CD4-positive, alpha-beta T cell treated with Interferon alpha-2 for 1 hour (primary cell): ENCODE measurements around the gene JARID2.
A peak's percentile ranks its signal among the peaks of the same experiment; 100 is the strongest.

ENCODE experiments used
- DNase-seq, 2 donors: peaks; one replicate each; pipeline ENCODE4 v3.0.0-alpha.2; 2020 to 2022

The JARID2 gene

DNA sequence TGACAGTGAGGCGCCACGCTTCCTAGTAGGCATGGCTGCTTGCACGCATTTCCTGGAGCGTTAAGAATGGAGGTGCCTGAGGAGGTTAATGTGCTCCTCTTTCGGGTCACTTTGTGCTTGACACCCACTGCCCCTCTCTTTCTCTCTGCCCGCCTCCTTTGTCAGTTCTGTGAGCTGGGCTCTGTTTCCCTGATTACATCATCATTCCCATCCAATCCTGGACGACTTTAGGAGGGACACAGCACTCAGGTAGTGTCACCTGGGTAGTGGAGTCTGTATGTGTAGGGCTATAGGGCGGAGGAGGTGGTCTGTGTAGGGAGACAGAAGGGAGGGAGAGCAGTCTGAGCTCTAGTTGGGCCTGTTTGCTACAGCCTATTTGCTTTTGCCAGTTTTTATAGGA lies 136.8 kb downstream of the JARID2 start:
- no peak for DNase-seq

DNA sequence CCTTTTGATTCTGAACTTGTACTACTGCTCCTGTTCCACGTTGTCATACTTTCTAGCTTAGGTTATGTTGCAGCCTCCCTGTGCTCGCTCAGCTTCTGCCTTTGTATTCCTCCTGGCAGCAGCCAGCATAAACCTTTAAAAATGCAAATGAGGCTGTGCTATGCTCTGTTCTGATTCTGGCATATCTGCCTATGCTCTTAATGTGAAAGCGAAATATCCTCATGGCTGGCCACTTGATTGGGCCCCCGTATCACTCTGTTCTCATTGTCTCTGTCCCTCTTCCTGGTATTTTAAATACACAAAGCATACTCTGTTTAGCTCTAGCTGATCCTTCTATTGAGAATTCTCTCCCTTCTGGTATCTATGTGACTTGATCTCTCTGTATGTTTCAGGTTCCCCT lies 139.0 kb downstream of the JARID2 start:
- DNase-seq: no peak

GRCh38 chr6:15385521-15385920 lies 139.7 kb downstream of the JARID2 start:
- no peak for DNase-seq

GRCh38 chr6:15386110-15386755 lies 140.4 kb downstream of the JARID2 start:
- DNase-seq: no peak

DNA sequence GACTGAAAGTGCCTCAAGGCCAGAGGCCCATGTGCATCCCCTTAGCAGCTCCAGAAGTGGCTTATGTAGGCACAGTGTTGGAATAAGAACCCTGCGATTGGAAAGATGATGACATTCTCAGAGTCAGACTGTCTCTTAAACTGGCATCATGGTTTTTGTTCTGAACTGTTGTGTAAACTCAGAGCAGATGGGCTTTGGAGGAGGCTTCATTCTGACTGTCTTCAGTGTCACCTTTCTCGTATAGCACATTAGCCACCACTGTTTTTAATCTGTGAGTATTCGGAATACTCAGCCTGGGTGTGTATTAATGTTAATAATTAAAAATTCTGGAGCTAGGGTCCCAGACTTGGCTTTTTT lies 140.9 kb downstream of the JARID2 start:
- no peak for DNase-seq

GRCh38 chr6:15387118-15387517 lies 141.2 kb downstream of the JARID2 start:
- no peak for DNase-seq

DNA sequence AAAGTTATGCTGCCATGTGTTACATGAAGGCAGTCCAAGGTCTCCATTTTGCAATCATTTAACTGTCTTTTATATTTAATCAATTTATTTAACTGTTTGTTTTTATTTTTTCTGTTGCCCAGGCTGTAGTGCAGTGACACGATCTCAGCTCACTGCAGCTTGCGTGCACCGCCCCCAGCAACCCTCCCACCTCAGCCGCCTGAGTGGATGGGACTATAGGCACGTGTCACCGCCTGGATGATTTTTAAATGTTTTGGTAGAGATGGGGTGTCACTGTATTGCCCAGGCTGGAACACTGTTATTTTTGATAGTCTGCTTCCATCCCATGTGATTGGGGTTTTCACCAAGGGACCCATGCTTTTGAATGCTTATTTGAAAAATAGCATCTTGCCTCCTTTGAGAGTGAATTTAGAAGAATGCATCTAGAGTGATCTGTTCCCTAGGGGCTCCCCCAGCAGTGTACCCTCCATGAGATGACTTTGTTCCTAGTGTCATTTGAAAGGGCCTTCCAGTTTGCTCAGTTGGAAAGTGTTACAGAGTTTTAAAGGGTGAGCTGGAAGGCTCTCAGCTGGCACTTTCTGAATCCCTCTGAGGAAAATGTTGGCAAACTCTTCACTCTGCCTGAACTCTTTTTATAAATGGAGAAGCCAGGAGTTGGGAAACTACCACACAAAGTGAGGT lies 143.4 kb downstream of the JARID2 start:
- no peak for DNase-seq

DNA sequence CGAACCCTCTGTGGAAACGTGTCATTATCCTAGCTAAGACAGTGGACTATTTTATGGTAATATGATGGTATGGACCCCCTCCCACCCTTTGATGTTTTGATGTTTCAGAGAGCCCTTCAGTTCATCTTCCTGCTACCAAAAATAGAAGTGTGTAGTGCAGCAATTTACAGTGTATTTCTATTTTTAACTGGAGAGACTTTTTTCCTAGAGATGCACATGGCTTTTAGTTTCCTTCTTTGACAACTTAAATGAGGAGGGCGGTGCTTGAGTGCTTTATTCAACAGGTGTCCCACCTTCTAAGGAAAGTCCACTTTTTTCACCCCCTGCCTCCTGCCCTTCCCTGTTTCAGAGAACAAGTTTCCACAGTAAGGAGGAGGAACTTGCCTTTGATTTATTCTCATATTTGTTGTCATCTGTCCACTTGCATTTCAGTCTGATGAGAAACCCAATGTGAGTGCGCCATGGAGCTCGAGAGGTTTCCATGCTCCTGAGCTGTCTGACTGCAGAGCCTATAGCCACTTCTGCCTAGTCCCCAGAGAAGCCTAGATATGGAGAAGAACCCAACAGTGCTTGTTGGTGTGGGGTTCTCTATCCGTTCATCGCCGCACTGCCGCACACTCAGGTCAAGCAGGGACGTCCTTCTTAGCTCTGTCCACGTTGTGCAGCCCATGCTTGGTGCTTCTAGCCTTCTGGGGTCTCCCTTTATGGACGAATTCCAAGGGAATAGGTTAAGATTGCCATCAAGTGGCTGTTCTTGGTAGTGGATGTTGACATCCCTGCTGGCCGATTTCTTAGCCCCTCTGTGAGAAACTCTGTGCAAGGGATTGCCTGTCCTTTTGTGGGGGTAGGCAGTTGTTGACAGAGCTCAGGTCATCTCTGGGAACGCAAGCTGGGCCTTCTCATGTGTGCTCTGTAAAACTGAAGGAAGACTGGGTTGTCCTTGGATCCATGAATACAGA lies 144.2 kb downstream of the JARID2 start:
- DNase-seq: peak in 1 of 2 donors; percentile 21

DNA sequence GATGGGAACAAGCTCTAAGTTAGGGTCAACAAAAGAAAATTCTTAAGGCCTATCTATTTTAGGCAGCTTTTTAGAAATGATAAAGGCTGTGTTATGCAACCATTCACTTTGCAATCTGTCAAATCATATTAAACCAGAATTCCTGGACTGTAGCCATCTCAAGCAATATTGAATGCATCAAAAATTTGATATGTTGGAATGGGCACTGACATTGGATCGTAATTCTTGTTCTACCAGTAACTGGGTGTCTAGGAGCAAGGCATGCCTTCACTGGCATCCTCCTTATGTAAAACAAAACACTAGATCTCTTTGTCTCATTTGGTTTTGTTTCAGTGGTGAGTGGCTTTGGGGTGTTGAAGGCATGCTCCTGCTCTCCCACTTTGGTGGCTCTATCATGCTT lies 145.6 kb downstream of the JARID2 start:
- DNase-seq: no peak

GRCh38 chr6:15392182-15392581 lies 146.3 kb downstream of the JARID2 start:
- DNase-seq: no peak

DNA sequence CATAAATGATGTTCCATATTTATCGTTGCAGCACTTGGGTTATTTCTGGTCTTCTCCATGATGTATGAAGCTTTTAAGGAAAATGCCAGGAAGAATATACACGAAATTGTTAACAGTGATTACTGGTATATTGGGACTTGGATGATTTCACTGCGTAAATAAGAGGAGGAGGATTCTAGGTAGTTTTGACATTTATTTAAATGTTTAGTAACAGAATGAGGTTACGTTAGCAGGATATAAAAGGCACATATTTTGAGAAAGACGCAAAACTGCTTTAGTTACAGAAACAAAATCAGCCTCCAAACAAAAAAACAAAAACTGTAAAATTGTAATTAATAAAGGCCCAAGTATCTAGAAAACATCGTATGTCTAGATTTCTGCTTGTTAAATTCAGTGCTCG lies 147.7 kb downstream of the JARID2 start:
- DNase-seq: no peak

DNA sequence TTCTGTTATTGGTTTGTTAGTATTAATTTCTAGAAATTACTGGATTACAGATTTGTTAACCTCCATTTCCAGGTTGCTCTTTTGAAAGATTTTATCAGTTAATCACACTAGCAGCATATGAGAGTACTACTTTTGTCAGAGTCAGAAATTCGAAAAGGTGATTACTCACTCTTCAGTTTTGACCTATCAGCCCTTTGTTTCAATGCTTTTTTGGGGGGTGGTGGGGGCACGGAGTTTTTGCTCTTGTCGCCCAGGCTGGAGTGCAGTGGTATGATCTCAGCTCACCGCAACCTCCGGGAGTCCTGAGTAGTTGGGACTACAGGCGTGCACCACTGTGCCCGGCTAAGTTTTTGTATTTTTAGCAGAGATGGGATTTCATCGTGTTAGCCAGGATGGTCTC lies 149.2 kb downstream of the JARID2 start:
- no peak for DNase-seq

DNA sequence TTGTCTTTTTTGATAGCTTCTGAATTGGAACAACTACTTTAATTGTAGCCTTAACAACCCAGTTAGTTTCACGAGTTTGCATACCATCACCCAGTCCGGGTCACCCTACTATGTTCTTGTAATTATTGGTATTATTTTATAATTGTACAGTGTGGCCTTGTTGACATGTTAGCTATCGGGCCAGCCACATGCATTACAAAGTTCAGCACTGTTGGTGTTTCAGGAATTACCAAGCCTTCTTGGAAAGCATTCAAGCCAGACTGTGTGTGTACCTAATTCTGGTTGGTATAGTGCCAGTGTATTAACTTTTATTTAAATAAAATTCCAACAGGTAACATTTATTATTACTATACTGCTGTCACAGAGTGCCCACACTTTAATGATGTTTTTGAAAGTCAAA lies 150.9 kb downstream of the JARID2 start:
- DNase-seq: no peak

DNA sequence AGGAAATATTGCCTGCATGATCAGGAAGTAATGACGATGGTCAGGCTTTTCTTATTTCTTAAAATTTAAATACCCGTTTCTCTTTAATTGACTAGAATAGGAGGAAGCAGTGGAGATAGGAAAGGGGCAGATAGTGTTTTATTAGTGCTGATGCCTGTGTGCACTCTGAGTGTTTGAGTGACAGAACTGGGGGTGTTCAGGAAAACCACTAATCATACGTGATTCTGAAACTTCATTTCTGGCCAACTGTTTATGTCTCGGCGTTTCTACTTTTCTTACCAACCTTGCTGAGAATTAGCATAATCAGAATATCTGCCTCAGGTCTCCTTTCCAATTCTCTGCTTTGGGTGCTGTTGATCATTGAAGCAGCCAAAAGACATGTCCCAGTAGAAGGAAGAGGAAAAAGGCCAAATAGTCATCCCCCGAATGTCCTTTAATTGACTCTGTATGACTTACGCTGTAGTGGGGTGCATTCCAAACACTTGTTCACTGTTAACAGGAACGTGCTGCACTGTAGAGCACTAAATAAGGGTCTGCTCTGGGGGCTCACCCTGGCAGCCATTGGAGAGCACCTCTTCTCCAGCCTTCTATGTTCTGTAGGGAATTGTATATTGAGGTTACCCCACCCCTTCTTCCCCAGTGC lies 152.9 kb downstream of the JARID2 start:
- DNase-seq: no peak

GRCh38 chr6:15399641-15400470 lies 154.0 kb downstream of the JARID2 start:
- DNase-seq: no peak

- no peak for DNase-seq
Observed at GRCh38 chr6:15400572-15401004, 154.7 kb downstream of the JARID2 start.

- DNase-seq: no peak
Observed at GRCh38 chr6:15401120-15401519, 155.3 kb downstream of the JARID2 start.

GRCh38 chr6:15401769-15402250 lies 155.9 kb downstream of the JARID2 start:
- DNase-seq: no peak

DNA sequence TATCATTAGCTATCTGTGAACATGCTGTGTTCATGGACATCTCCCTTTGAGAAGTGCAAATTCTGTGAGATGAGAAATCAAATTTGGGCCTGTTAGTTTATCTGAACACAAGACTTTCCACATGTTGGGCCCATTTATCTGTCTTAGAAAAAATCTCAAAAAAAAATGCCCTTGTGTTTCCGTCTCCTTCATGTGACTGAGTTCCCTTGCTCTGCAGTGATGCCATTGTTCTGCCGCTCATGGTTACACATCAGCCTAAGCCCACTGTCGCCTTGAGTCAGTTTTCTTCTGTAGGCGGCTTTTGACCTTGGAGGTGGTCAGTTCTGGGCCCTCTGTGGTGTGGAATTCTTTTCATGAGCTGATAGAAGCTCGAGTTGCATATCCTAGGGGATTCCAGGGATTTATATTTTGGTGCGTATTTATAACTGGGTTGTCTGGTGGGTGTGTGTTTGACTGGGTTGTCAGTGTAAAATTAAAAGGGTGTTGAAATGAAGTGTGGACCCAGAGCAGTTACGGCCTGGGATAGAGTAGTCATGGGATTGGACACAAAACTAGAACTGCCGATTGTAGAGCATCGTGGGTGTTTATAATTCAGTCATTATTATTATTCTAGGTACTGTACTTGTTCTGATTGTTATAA lies 156.7 kb downstream of the JARID2 start:
- DNase-seq: no peak

DNA sequence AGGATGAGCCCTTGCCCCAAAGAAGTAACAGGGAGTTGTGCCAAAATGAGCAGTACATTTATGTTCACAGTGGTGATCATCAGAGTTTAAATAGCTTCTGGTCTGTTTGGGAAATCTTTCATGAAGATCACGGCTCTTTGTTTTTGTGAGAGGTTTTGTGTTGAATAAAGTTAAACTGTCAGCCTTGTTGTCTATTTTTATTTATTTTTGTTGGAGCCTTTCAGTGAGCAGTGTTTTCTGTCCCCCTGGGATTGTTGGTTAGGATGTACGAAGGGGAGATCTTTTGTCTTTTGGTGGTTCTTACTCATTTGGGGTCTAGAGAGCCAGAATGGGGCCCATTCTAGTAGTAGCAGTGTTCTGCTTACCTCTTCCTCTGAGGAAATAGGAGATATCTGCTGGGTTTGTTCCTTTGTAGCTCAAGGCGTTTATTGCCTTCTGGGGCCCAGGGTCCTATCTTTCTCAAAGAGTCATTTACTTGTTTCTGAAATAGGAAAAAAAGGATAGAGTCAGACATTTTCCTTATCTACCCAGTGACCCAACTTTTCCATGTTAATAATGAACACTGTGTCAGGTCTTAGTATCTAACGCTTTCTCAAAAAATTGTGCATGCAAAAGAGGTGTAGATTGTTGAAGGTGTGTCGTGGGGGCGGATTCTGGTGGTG lies 157.4 kb downstream of the JARID2 start:
- DNase-seq: no peak

- DNase-seq: no peak
Observed at GRCh38 chr6:15404685-15404980, 158.8 kb downstream of the JARID2 start.
